Fibroblast of skin of back (primary cell): ENCODE data around the gene SEC63.
"Not testable (repeated sequence)": the region's sequence is repeated elsewhere in the genome, so short reads cannot be mapped to it uniquely, and the experiment has no call there.

Source experiments
- DNase-seq: peaks from one replicate; pipeline ENCODE4 v3.0.0-alpha.2; 2013

The SEC63 gene

GRCh38 chr6:107928984-107929383, 29.0 kb downstream of the SEC63 start:
- no peak for DNase-seq

DNA sequence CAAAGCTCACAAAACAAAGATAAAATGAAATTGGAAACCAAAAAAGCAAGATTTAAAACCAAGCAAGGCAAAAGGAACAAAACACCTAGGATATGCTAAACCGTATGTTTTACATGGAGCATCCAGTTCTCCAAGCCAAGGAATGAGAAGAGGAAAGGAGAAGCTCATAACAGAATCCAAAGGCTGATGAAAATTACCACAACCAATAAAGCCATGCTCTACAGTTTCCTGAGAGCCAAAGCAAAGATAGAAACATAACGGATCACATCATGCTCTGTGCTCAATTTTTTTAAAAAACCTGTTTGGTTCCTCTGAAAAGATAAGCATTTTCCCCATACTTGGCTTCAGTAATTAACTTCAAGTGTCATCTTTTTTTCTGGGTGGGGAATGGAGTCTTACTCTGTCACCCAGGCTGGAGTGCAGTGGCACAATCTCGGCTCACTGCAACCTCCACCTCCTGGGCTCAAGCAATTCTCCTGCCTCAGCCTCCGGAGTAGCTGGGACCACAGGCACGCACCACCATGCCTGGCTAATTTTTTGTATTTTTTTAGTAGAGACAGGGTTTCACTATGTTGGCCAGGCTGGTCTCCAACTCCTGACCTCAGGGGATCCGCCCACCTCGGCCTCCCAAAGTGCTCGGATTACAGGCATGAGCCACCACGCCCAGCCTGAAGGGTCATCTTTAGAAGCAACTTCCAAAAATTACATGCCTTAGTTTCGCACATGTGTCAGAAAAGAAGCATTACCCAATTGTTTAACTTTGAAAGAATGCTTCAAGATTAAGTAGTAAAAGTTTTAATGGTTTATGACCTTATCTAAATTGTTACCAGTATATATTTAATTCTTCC, 31.1 kb downstream of the SEC63 start:
- DNase-seq, result not testable (repeated sequence)

DNA sequence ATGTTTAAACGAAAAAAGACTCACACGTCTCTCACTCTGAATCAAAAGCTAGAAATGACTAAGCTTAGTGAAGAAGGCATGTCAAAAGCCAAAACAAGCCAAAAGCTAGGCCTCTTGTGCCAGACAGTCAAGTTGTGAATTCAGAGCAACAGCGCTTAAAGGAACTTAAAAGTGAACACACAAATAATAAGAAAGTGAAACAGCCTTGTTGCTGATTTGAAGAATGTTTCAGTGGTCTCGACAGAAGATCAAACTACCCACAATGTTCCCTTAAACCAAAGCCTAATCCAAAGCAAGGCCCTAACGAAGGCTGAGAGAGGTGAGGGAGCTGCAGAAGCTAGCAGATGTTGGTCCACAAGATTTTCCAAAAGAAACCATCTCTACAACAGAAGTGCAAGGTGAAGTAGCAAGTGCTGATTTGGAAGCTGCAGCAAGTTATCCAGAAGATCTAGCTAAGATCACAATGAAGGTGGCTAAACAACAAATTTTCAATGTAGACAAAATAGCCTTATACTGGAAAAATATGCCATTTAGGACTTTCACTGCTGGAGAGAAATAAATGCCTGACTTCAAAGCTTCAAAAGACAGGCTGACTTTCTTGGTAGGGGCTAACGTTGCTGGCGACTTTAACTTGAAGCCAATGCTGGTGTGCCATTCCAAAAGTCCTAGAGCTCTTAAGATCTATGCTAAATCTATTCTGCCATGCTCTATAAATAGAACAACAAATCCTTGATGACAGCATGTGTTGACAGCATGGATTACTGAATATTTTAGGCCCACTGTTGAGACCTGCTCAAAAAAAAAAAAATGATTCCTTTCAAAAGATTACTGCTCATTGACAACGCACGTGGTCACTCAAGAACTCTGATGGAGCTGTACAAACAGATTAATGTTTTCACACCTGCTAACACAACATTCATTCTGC, 40.3 kb downstream of the SEC63 start:
- DNase-seq, result no peak

DNA sequence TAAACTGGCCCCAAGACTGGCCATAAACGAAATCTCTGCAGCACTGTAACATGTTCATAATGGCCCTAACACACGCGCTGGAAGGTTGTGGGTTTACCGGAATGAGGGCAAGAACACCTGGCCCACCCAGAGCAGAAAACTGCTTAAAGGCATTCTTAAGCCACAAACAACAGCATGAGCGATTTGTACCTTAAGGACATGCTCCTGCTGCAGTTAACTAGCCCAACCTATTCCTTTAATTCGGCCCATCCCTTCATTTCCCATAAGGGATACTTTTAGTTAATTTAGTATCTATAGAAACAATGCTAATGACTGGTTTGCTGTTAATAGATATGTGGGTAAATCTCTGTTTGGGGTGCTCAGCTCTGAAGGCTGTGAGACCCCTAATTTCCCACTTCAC, 41.0 kb downstream of the SEC63 start:
- not testable (repeated sequence) for DNase-seq

DNA sequence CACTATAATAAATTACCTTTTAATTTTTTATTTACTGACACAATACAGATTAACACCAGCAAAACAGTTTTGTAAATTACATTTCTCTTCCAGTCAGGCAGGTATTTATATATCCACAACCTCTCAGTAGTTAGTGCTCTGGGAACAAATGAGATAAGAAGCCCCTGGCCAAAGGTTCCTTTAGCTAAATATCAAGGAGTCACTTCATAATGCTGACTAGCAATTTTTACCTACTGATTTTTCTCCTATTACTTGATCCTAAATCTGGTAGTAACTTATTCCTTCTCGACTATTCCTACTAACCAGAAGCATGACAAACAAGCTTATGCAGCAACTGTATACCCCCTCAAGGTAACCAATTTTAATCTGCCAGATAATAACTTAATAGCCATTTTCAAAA, 46.3 kb downstream of the SEC63 start:
- DNase-seq, result no peak

DNA sequence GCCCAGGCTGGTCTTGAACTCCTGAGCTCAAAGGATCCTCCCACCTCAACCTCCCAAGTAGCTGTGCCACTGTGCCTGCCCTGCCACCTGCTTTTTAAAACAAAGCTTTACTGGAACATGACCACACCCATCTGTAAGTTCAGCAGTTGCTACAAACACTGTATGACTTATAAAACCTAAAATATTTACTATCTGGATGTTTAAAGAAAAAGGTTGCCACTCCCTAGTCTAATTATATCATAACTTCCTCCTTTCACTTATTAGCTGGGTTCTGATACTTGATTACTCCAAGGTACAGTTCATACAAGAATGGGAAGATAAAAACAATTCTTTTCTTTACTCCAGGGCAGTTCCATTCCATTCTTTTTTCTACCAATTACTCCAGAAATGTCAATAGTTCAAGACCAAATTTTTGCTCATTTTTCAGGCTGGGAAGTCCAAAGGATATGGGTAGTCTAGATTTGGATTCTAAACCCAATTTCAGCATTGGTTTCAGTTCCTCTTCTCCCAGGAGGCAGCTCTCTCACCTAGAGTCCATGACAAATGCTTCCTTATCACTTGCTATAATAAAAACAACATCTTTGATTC, 63.1 kb downstream of the SEC63 start:
- DNase-seq, result no peak

GRCh38 chr6:107890431-107890830, 67.6 kb downstream of the SEC63 start:
- not testable (repeated sequence) for DNase-seq

- DNase-seq, result not testable (repeated sequence)
Measured at GRCh38 chr6:107885950-107886349, 72.1 kb downstream of the SEC63 start.

DNA sequence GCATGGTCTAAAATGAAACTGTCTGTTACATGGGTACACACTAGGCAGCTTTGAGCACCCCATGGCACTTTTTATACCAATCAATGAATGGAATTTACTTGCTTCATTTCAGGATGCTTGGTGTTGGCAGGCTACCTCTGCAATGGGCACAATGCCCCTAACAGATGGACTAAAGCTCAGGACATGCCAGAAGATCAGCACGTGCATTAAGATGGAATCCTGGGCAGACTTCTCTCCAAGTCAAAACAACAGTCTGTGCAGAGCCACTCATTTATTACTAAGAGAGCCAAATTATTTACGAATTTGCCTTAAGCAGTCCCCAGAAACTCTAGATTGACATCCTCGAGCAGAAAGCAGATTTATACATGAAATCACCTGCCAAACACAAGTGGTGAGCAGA, 78.1 kb downstream of the SEC63 start:
- DNase-seq, result no peak

DNA sequence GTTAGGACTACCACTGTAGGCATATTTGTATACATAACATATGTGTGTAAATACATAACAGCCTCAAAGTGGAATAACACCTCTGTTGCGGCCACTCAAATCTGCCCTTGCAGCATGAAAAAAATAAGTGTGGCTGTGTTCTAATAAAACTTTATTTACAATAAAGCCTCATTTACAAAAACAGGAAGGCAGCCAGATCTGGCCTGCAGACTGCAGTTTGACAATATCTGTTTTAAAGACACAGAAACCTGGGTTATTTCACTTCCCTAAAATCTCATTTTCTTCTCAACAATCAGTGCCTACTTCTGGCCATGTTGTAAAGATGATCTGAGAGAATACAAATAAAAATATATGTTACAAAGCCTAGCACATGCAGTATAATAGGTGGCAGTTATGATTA, 80.0 kb downstream of the SEC63 start:
- no peak for DNase-seq

DNA sequence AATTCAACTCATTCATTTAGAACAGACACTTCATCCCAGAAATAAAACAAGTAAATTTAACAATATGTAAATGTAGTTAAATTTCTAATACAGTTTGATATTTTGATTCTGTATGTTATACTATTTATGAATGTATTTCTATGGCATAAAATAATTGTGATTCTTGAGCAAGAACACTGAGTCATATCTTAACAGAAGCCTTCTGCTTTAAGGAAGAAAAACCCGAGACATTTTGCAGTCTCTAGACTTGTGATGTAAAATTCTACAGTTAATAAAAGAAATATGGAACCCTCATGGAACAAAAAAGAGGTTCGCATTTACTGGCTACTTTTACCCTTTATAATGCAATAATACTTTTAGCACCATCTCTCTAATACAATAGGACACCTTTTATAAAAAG, 86.0 kb downstream of the SEC63 start:
- no peak for DNase-seq

DNA sequence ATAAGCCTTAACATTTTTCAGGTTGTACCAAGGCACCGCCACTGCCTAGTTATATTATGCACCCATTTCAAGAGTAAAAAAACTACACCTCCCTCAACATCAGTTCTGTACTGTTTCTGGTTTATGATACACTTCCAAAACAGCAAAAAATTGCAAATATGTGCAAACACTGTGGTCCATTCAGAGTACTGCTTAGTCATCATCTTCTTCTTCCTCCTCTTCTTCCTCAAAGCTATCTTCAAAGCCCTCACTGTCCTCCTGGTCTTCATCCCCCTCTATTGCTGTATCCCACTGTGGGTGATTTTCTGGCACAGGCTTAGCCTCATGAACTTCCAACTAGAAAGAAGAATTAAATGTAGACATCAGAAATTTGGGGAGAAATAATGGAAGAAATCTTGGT, 86.5 kb downstream of the SEC63 start:
- DNase-seq, result not testable (repeated sequence)

DNA sequence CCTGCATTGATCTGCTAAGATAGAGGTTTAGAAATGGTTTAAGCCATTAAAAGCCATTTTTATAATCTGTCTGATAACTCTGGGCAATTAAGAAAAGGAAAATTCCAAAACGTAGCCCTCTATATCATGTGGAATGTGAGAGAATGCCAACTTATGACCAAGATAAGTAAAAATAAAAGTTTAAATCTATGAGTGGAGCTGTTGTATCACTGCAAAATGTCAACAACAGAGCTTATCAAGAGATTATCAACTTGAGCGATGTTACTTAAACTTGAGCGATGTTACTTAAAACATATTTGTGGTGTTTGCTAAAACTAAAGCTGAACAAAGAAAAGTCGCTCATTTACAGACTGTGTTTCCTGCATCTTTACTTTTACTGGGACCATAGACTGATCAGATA, 87.0 kb downstream of the SEC63 start:
- DNase-seq, result no peak

DNA sequence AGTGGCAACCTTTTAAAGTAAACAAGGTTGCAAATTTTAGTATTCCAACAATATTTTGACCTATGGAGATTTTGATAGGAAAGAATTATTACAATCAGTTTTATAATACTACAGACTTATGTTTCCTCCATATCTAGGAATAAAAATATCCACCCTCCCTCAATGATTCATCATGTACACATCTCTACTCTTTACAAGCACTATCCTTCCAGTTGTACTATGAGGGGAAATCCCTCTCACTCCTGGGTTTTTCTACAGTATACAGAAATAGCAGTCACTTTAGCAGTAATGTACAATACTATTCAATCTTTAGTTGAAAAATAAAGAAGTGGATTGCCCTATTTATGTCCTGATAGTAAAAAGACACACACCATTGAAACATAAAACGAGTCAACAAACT, 87.6 kb downstream of the SEC63 start:
- DNase-seq, result peak; percentile 57

DNA sequence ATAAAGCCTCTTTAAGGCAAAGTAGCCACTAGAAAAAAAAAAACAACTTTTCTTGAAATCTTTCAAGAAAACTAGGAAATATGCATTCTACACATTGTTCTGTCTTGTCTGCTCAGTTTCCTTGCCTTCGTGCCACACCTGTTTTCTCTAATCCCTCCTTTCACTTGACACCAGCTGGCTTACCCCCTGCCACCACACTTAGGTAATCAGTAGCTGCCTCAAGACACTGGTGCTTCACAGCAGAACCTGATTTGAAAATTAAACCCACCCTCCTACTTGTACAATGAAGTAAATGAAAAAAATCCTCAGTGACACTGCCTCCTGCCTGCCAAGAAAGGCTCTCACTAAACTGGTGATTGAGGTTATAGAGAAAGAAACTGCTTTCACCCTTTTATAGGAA, 88.1 kb downstream of the SEC63 start:
- DNase-seq, result no peak

GRCh38 chr6:107868867-107869611, 89.0 kb downstream of the SEC63 start:
- no peak for DNase-seq

GRCh38 chr6:107867302-107867615, 90.7 kb downstream of the SEC63 start:
- DNase-seq, result no peak

DNA sequence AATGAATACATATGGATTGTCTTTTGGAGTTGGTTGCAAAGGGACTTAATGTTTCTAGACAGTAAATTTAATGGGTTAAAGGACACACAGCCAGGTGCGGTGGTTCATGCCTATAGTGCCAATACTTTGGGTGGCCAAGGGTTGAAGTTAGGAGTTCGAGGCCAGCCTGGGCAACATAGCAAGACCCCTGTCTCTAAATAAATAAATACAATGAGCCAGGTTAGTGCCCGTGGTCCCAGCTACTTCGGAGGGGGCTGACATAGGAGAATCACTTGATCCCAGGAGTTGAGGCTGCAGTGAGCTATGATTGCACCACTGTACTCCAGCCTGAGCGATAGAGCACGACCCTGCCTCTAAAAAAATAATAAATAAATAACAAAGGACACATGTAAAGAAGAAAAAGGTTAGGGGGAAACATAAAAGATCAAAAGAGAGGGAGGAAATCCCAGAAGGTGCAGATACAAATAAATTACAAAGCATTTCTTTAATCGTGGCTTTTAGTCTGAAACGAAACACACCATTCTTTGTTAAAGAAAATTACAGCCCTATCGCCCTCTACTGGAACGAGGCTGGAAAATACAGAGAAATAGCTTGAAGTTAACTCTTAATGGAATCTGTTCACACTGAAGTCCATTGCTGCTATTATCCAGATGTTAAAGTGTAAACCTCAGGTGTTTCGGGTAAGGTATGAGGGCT, 91.3 kb downstream of the SEC63 start:
- DNase-seq, result peak; percentile 54

DNA sequence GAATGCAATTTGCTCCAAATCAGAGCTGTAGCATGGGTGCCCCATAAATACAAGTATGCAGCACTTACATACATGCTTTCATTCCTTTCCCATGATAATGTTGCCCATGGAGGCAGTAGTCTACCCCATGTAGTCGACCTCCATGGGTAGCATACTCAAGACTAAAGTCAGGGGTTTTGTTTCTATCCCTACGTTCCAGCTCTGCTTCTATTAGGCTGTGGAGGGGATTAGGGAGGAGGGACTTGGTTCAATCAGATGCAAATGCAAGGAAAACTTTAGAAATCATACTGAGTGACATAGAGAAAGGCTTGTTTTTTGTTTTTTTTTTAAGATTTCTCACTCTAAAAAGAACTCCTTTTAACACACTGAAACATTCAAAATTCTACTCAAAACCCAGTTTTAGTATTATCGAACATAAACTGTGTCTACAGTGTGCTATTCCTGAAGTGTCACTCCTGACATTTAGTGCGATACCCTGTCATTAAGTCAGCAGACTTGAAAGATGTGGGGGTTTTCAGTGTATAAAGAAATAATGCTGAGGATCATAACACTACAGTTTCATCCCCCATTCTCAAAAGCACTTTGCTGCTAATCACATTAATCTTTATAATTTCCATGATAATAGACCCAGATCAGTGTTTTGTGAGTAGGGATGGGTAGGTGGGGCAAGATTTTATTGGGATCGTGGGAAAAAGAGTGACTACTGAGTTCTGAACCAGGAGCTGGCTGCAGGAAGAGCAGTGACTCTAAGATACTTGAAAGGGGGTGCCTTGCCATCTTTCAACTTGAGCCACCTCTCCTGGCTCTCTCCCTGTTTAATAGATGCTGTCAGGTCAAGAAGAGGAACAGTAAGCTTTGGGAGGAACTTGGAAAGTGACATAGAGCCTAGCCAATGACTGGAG, 93.5 kb downstream of the SEC63 start:
- no peak for DNase-seq

- no peak for DNase-seq
Measured at GRCh38 chr6:107862383-107862782, 95.6 kb downstream of the SEC63 start.

DNA sequence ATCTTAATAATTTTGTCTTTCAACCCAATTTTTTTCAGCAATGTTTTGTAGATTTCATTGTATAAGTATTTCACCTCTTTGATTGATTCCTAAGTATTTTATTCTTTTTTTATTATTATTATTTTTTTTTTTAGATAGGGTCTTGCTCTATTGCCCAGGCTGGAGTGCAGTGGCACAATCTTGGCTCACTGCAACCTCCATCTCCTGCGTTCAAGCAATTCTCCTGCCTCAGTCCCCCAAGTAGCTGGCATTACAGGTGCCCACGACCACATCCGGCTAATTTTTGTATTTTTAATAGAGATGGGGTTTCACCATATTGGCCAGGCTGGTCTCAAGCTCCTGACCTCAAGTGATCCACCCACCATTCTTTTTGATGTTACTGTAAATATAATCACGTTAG, 97.0 kb downstream of the SEC63 start:
- not testable (repeated sequence) for DNase-seq
